Epidermal melanocyte (primary cell): Measurements from ENCODE around the gene ERBB2.
A peak's percentile ranks its signal among the peaks of the same experiment; 100 is the strongest.
"Not testable (repeated sequence)": the region's sequence is repeated elsewhere in the genome, so short reads cannot be mapped to it uniquely, and the experiment has no call there.

Experiments
- DNase-seq: peaks from one replicate; pipeline ENCODE4 v3.0.0; 2011; ENCODE audit warnings: low spot score; ENCODE audit not compliant: insufficient read length

The ERBB2 gene

GRCh38 chr17:39722965-39723848, 23.3 kb downstream of the ERBB2 start:
- no peak for DNase-seq

- no peak for DNase-seq
These were observed 24.9 kb downstream of the ERBB2 start for GRCh38 chr17:39724731-39725130.

GRCh38 chr17:39725923-39726322, 26.1 kb downstream of the ERBB2 start:
- not testable (repeated sequence) for DNase-seq

GRCh38 chr17:39726617-39727016, 26.8 kb downstream of the ERBB2 start:
- no peak for DNase-seq

- DNase-seq, result no peak
These were observed 27.7 kb downstream of the ERBB2 start for GRCh38 chr17:39727556-39727955.

GRCh38 chr17:39729280-39729851, 29.5 kb downstream of the ERBB2 start:
- no peak for DNase-seq

GRCh38 chr17:39730095-39730921, 30.4 kb downstream of the ERBB2 start, which contains the start of gene MIEN1:
TSS of gene MIEN1 (minus strand) at chr17:39730532. CDS start at chr17:39730495, 37 bp downstream.
- DNase-seq, result peak; percentile 97

- DNase-seq, result no peak
These were observed 32.7 kb downstream of the ERBB2 start for GRCh38 chr17:39732586-39732985.

- no peak for DNase-seq
These were observed 36.0 kb downstream of the ERBB2 start for GRCh38 chr17:39735882-39736281.

- no peak for DNase-seq
These were observed 36.7 kb downstream of the ERBB2 start for GRCh38 chr17:39736319-39737165.

GRCh38 chr17:39737206-39737759, 37.4 kb downstream of the ERBB2 start:
- DNase-seq, result no peak

- no peak for DNase-seq
These were observed 38.1 kb downstream of the ERBB2 start, which contains the start of gene GRB7 for GRCh38 chr17:39737760-39738567. TSS of gene GRB7 (plus strand) at chr17:39737938. CDS start at chr17:39742302, 4,364 bp downstream.

GRCh38 chr17:39738568-39738901, 38.7 kb downstream of the ERBB2 start:
- no peak for DNase-seq

GRCh38 chr17:39738983-39739884, 39.4 kb downstream of the ERBB2 start:
- peak; percentile 45 for DNase-seq

GRCh38 chr17:39739885-39740356, 40.1 kb downstream of the ERBB2 start:
- no peak for DNase-seq

GRCh38 chr17:39740357-39741111, 40.7 kb downstream of the ERBB2 start:
- DNase-seq, result no peak

GRCh38 chr17:39742126-39742855, 42.4 kb downstream of the ERBB2 start:
- DNase-seq, result no peak
